Astrocyte (in vitro differentiated cells and primary cell): Measurements from ENCODE around the gene PPFIA3. TPM values are rescaled to one million over a fixed set of nuclear protein-coding genes. Genes with fewer than 3 reads are reported as not detected.

Source experiments
- DNase-seq: peaks from one replicate; pipeline ENCODE4 v3.0.0-alpha.2; 2010; ENCODE audit warnings: low read depth
- FAIRE-seq: peaks from 2 replicates; lab custom pipeline; 2011; peaks lifted over from hg19 to GRCh38; lab: Jason Lieb, UNC
- H2AFZ ChIP-seq: 2 replicates; pipeline ENCODE4 v1.6.0; 2012; ENCODE audit warnings: low read depth, low read length, inconsistent platforms
- H3K27ac ChIP-seq: 2 replicates; pipeline ENCODE4 v1.5.1; 2011; ENCODE audit warnings: low read depth, low read length, inconsistent platforms
- H3K27me3 ChIP-seq: 2 replicates; pipeline ENCODE4 v1.6.0; 2011; ENCODE audit warnings: low read length, inconsistent platforms; ENCODE audit not compliant: insufficient read depth
- H3K36me3 ChIP-seq: 2 replicates; pipeline ENCODE4 v1.5.1; 2011; ENCODE audit warnings: low read length, inconsistent platforms; ENCODE audit not compliant: insufficient read depth
- H3K4me1 ChIP-seq: 2 replicates; pipeline ENCODE4 v1.5.1; 2011; ENCODE audit warnings: low read length, inconsistent platforms; ENCODE audit not compliant: insufficient read depth
- H3K4me2 ChIP-seq: 2 replicates; pipeline ENCODE4 v1.6.0; 2012; ENCODE audit warnings: low read length, inconsistent platforms
- H3K4me3 ChIP-seq: 2 replicates; pipeline ENCODE4 v1.5.1; 2011; ENCODE audit warnings: low read depth, mild to moderate bottlenecking, low read length, inconsistent platforms; ENCODE audit not compliant: insufficient read depth
- H3K79me2 ChIP-seq: 2 replicates; pipeline ENCODE4 v1.6.0; 2012; ENCODE audit warnings: mild to moderate bottlenecking, low read length, inconsistent platforms; ENCODE audit not compliant: insufficient read depth
- H3K9ac ChIP-seq: 2 replicates; pipeline ENCODE4 v1.6.0; 2012; ENCODE audit warnings: mild to moderate bottlenecking, low read length, inconsistent platforms
- H3K9me3 ChIP-seq: 2 replicates; pipeline ENCODE4 v1.5.1; 2012; ENCODE audit warnings: low read depth, mild to moderate bottlenecking, low read length, inconsistent platforms; ENCODE audit not compliant: insufficient read depth
- H4K20me1 ChIP-seq: 2 replicates; pipeline ENCODE4 v1.6.0; 2012; ENCODE audit warnings: low read length, inconsistent platforms; ENCODE audit not compliant: insufficient read depth
- H3K27ac Mint-ChIP-seq: one replicate; pipeline ENCODE4 v1.8.0; 2021; ENCODE audit warnings: mild to moderate bottlenecking, mixed read lengths; ENCODE audit not compliant: unreplicated experiment
- H3K27me3 Mint-ChIP-seq: one replicate; pipeline ENCODE4 v1.8.0; 2021; ENCODE audit warnings: low read depth, mixed read lengths; ENCODE audit not compliant: unreplicated experiment
- H3K36me3 Mint-ChIP-seq: one replicate; pipeline ENCODE4 v1.8.0; 2021; ENCODE audit warnings: low read depth, mixed read lengths; ENCODE audit not compliant: unreplicated experiment
- H3K4me1 Mint-ChIP-seq: one replicate; pipeline ENCODE4 v1.8.0; 2021; ENCODE audit warnings: low read depth, mixed read lengths; ENCODE audit not compliant: unreplicated experiment
- H3K4me3 Mint-ChIP-seq: one replicate; pipeline ENCODE4 v1.8.0; 2021; ENCODE audit warnings: mild to moderate bottlenecking, moderate library complexity, mixed read lengths; ENCODE audit not compliant: unreplicated experiment
- H3K9me3 Mint-ChIP-seq: one replicate; pipeline ENCODE4 v1.8.0; 2021; ENCODE audit warnings: mild to moderate bottlenecking, mixed read lengths; ENCODE audit not compliant: unreplicated experiment
- EZH2 ChIP-seq: IDR thresholded peaks from 2 replicates; pipeline ENCODE4 v1.6.1; 2012; ENCODE audit warnings: mild to moderate bottlenecking, low read length, inconsistent platforms; ENCODE audit not compliant: insufficient read depth
- total RNA-seq: library from RNA; stranded (reverse); gene quantifications from 2 replicates; pipeline ENCODE4 v1.2.1, GENCODE V29; 2021
- TF ChIP-seq, protein P1 (sequence below): IDR thresholded peaks from 2 replicates; pipeline ENCODE4 v1.5.1; 2011; ENCODE audit warnings: low read depth, mild to moderate bottlenecking, inconsistent platforms, low read length, moderate library complexity; ENCODE audit not compliant: insufficient read depth

PPFIA3 gene
- total RNA-seq, 1 donor from 2014 or later, result 9.2 TPM

DNA sequence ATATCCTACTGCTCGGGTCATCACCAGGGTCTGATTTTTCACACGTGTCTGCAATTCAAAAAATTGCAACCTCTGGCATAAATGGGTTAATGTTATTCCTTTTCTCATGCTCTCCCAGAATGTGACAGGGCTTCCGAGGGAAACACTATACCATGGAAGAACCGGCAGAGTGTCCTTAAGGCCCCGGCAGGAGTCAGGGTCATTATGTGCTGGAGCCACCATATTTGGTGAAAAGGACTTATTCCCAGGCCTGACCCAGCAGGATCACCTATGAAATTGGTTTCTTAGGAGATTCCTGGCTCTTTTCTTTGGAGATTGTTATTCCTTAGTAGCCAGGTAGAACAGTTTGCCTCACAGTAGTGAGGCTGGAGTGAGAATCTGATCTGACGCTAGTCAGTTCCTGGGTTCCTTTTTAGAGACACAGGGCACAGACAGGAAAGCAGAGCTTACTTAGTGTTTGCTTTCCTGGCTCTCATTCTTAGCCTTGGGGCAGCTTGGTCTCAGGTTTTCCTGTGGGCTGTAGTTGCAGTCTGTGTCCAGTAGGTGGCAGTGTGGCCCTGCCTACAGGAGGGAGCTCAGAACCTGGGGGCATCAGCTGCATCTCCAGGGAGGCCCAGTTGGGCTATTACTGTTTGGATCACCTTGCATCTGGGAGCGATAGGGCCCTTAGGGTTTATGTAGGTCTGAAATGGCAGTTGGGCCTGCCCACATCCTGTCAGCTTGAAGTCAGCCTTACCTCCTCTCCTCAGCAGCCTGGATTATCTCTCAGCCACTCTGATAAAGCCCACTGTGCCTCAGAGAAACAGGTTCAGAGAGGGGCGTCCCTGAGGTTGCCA, 21.7 kb upstream of the PPFIA3 start:
- no peaks in the 10 kb centered on the region for H3K4me1 Mint-ChIP-seq
- peak; percentile 9 for FAIRE-seq
- Histone ChIP-seq H3K9me3 (no peaks in the 10 kb centered on the region), H3K4me2 (no peak overlapping the region), H3K4me1 (no peaks in the 10 kb centered on the region), H2AFZ (no peak overlapping the region), H3K27me3 (no peaks in the 10 kb centered on the region), H3K36me3 (peaks cover 35% of the 10 kb centered on the region), H3K9ac (peak overlapping the region; percentile 11), H4K20me1 (peaks cover 85% of the 10 kb centered on the region), H3K4me3 (no peak overlapping the region), H3K27ac (no peak overlapping the region), H3K79me2 (peaks cover 62% of the 10 kb centered on the region)
- no peak overlapping the region for H3K27ac Mint-ChIP-seq
- TF ChIP-seq EZH2, result no peak
- TF ChIP-seq, protein P1, sequence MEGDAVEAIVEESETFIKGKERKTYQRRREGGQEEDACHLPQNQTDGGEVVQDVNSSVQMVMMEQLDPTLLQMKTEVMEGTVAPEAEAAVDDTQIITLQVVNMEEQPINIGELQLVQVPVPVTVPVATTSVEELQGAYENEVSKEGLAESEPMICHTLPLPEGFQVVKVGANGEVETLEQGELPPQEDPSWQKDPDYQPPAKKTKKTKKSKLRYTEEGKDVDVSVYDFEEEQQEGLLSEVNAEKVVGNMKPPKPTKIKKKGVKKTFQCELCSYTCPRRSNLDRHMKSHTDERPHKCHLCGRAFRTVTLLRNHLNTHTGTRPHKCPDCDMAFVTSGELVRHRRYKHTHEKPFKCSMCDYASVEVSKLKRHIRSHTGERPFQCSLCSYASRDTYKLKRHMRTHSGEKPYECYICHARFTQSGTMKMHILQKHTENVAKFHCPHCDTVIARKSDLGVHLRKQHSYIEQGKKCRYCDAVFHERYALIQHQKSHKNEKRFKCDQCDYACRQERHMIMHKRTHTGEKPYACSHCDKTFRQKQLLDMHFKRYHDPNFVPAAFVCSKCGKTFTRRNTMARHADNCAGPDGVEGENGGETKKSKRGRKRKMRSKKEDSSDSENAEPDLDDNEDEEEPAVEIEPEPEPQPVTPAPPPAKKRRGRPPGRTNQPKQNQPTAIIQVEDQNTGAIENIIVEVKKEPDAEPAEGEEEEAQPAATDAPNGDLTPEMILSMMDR, result peak; percentile 98
- peaks cover 13% of the 10 kb centered on the region for H3K36me3 Mint-ChIP-seq
- H3K4me3 Mint-ChIP-seq, result no peak overlapping the region
- H3K27me3 Mint-ChIP-seq, result no peaks in the 10 kb centered on the region
- no peak for DNase-seq
- H3K9me3 Mint-ChIP-seq, result no peaks in the 10 kb centered on the region

DNA sequence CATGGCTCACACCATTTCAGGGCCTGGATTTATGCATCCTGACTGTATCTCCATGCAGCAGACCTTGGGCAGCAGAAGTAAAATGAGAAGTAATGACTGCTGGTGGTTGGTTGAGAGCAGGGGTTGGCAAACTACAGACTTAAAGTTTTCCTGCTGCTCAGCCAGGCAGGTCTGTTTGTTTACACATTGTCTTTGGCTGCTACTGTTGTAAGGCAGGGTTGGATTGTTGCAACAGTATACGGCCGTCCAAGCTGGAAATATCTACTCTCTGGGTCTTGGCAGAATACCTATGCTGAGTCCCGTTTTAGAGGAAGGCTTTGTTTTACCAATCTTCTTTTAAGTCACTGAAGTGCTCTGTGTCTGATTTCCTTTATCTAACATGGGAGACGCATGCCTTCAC, 20.5 kb upstream of the PPFIA3 start:
- peaks cover 87% of the 10 kb centered on the region for H4K20me1 ChIP-seq
- DNase-seq, result no peak
- no peaks in the 10 kb centered on the region for H3K27me3 Mint-ChIP-seq
- no peak overlapping the region for H3K27ac ChIP-seq
- H3K9ac ChIP-seq, result no peak overlapping the region
- no peaks in the 10 kb centered on the region for H3K27me3 ChIP-seq
- no peaks in the 10 kb centered on the region for H3K4me1 ChIP-seq
- H3K36me3 Mint-ChIP-seq, result peaks cover 13% of the 10 kb centered on the region
- no peaks in the 10 kb centered on the region for H3K9me3 Mint-ChIP-seq
- H3K36me3 ChIP-seq, result peaks cover 37% of the 10 kb centered on the region
- H3K4me1 Mint-ChIP-seq, result no peaks in the 10 kb centered on the region
- H3K9me3 ChIP-seq, result no peaks in the 10 kb centered on the region
- H3K79me2 ChIP-seq, result peaks cover 62% of the 10 kb centered on the region
- no peak overlapping the region for H3K4me3 Mint-ChIP-seq
- H3K4me3 ChIP-seq, result no peak overlapping the region
- FAIRE-seq, result no peak
- H3K4me2 ChIP-seq, result no peak overlapping the region
- no peak overlapping the region for H3K27ac Mint-ChIP-seq
- no peak overlapping the region for H2AFZ ChIP-seq
- TF ChIP-seq, protein P1, result no peak
- TF ChIP-seq EZH2, result no peak

DNA sequence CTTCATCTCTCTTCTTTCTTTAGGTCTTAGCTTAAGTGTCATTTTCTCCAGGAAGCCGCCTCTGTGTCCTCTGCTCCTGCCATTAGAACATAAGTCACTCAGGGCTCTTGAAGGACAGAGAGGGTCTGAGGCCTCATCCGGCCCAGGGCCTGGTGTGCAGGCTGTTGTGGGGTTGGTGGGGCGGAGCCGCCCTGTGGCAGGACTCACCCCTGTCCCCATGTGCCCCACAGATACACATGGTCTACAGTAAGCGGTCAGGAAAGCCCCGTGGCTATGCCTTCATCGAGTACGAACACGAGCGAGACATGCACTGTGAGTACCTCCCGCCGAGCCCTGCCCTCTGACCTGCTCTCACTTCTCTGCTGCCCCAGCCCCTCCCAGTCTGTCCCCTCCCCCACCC, 18.2 kb upstream of the PPFIA3 start:
- H3K27me3 Mint-ChIP-seq, result no peaks in the 10 kb centered on the region
- DNase-seq, result no peak
- H3K27ac ChIP-seq, result no peak overlapping the region
- peaks cover 16% of the 10 kb centered on the region for H3K36me3 Mint-ChIP-seq
- no peaks in the 10 kb centered on the region for H3K9me3 ChIP-seq
- H3K9ac ChIP-seq, result no peak overlapping the region
- no peaks in the 10 kb centered on the region for H3K27me3 ChIP-seq
- no peak overlapping the region for H2AFZ ChIP-seq
- H3K4me1 Mint-ChIP-seq, result no peaks in the 10 kb centered on the region
- peaks cover 35% of the 10 kb centered on the region for H3K36me3 ChIP-seq
- no peak overlapping the region for H3K4me2 ChIP-seq
- no peaks in the 10 kb centered on the region for H3K9me3 Mint-ChIP-seq
- peaks cover 43% of the 10 kb centered on the region for H3K79me2 ChIP-seq
- H3K4me3 Mint-ChIP-seq, result no peak overlapping the region
- no peak for TF ChIP-seq EZH2
- TF ChIP-seq, protein P1, result no peak
- H4K20me1 ChIP-seq, result peaks cover 87% of the 10 kb centered on the region
- no peaks in the 10 kb centered on the region for H3K4me1 ChIP-seq
- no peak overlapping the region for H3K4me3 ChIP-seq
- FAIRE-seq, result no peak
- H3K27ac Mint-ChIP-seq, result peak overlapping the region; percentile 26
